Lower lobe of right lung (tissue), 2 donors: ENCODE data around the gene ANKS1B. TPM values are rescaled to one million over a fixed set of nuclear protein-coding genes. Genes with fewer than 3 reads are reported as not detected.

Experiments used
- ATAC-seq, 2 donors: fragments of 200-7000 bp; cut with Tn5 transposase; one replicate each; pipeline ENCODE4 v1.9.1; 2020 to 2022; ENCODE audit warnings: mild to moderate bottlenecking in 2 of 2, moderate library complexity in 2 of 2
- DNase-seq: peaks from one replicate; pipeline ENCODE4 v3.0.0-alpha.2; 2020
- H3K27ac ChIP-seq: fragments of 200-600 bp; one replicate; pipeline ENCODE4 v1.8.0; 2022
- H3K27me3 ChIP-seq: fragments of 200-600 bp; one replicate; pipeline ENCODE4 v1.8.0; 2022; ENCODE audit warnings: low read depth
- H3K36me3 ChIP-seq: fragments of 200-600 bp; one replicate; pipeline ENCODE4 v1.8.0; 2022; ENCODE audit warnings: mild to moderate bottlenecking
- H3K4me1 ChIP-seq: fragments of 200-600 bp; one replicate; pipeline ENCODE4 v1.8.0; 2022
- H3K4me3 ChIP-seq: fragments of 200-600 bp; one replicate; pipeline ENCODE4 v1.8.0; 2022; ENCODE audit warnings: mild to moderate bottlenecking
- H3K9me3 ChIP-seq: fragments of 200-600 bp; one replicate; pipeline ENCODE4 v1.8.0; 2022
- CTCF ChIP-seq: fragments of 200-600 bp; IDR thresholded peaks from one replicate; pipeline ENCODE4 v1.8.0; 2022; ENCODE audit warnings: antibody characterized with exemption, mild to moderate bottlenecking
- intact Hi-C: fragments of 100-400 bp; cut with DNase I; formaldehyde crosslinking; loops from one replicate; pipeline ENCODE4 v1.11.0; 2022
- total RNA-seq: library from RNA; stranded (reverse); fragmentation: NEBNext Ultra II Directional; extraction: Animal tissue kit (Norgen Biotek cat#: 25700); gene quantifications from one replicate; pipeline ENCODE4 v1.2.1, GENCODE V29; 2021
- donor health status: DM: no; HTN: yes; CAD: no; lungs with severe emphysema.

Gene ANKS1B
- total RNA-seq, 1 donor from 2014 or later: 4.0 TPM

- no peak for TF ChIP-seq CTCF
- no peaks in the 10 kb centered on the region for H3K9me3 ChIP-seq
- H3K36me3 ChIP-seq: no peaks in the 10 kb centered on the region
- ATAC-seq (no peak), DNase-seq (no peak)
- H3K4me3 ChIP-seq: no peak overlapping the region
- H3K27me3 ChIP-seq: peaks cover 14% of the 10 kb centered on the region
- no peaks in the 10 kb centered on the region for H3K4me1 ChIP-seq
- H3K27ac ChIP-seq: no peak overlapping the region
- intact Hi-C loops: no loop called here
These were observed 1243.0 kb downstream of the ANKS1B start for GRCh38 chr12:98741556-98742265.

GRCh38 chr12:98741196-98741555 lies 1243.6 kb downstream of the ANKS1B start:
- Histone ChIP-seq H3K9me3 (no peaks in the 10 kb centered on the region), H3K4me1 (no peaks in the 10 kb centered on the region), H3K36me3 (no peaks in the 10 kb centered on the region), H3K4me3 (no peak overlapping the region), H3K27me3 (peaks cover 9% of the 10 kb centered on the region), H3K27ac (no peak overlapping the region)
- no peak for TF ChIP-seq CTCF
- no peak for DNase-seq
- no peak for ATAC-seq
- intact Hi-C loops: no loop called here

- no peaks in the 10 kb centered on the region for H3K4me1 ChIP-seq
These were observed 1244.0 kb downstream of the ANKS1B start for GRCh38 chr12:98740751-98741150.

GRCh38 chr12:98738539-98738938 lies 1246.2 kb downstream of the ANKS1B start:
- no peaks in the 10 kb centered on the region for H3K27me3 ChIP-seq
- DNase-seq (no peak), ATAC-seq (no peak)
- H3K36me3 ChIP-seq: peaks cover 18% of the 10 kb centered on the region
- no peaks in the 10 kb centered on the region for H3K4me1 ChIP-seq
- H3K9me3 ChIP-seq: no peaks in the 10 kb centered on the region
- no peak overlapping the region for H3K27ac ChIP-seq
- TF ChIP-seq CTCF: no peak
- no peak overlapping the region for H3K4me3 ChIP-seq
- intact Hi-C loops: no loop called here

More at GRCh38 chr12:98740751-98741150, 1244.0 kb downstream of the ANKS1B start:
- intact Hi-C loops: no loop called here
- ATAC-seq (no peak), DNase-seq (no peak)
- Histone ChIP-seq H3K27me3 (peaks cover 4% of the 10 kb centered on the region), H3K36me3 (peaks cover 2% of the 10 kb centered on the region), H3K4me3 (no peak overlapping the region), H3K9me3 (no peaks in the 10 kb centered on the region), H3K27ac (no peak overlapping the region)
- TF ChIP-seq CTCF: no peak

DNA sequence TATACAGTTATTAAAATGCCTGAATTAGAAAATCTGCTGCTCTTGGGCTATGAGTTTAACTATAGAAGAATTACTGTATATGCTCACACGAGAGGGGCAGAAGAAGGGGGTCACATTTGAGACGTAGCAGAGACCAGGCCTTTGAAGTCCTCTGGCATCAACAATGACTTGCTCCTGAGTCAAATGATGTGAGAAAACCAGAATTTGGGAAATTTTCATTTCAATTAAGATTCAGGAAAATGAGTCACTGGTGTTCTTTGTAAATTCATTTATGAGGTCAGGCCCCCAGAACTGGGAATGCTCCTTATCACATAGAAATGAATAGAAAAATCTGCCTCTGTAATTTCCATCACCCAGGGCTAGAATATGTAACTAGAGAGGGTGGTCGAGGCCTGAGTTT lies 1246.7 kb downstream of the ANKS1B start:
- Histone ChIP-seq H3K4me3 (no peak overlapping the region), H3K4me1 (no peaks in the 10 kb centered on the region), H3K27me3 (no peaks in the 10 kb centered on the region), H3K36me3 (peaks cover 24% of the 10 kb centered on the region), H3K9me3 (no peaks in the 10 kb centered on the region), H3K27ac (no peak overlapping the region)
- DNase-seq (no peak), ATAC-seq (no peak)
- intact Hi-C loops: no loop called here
- TF ChIP-seq CTCF: no peak
